ENCODE results near the gene ZNF326. TPM values are rescaled to one million over a fixed set of nuclear protein-coding genes. Genes with fewer than 3 reads are reported as not detected.

ZNF326 gene
- total and polyA plus RNA-seq, 12 donors: 4.1 to 28.3 (median 15.2) TPM

GRCh38 chr1:89971600-89971999 lies 23.3 kb upstream of the ZNF326 start:
- Histone ChIP-seq H3K4me1 (replicated peaks in 1 of 2) (peaks cover 11 to 15% of the 10 kb centered on the region in 2 donors), H3K27ac (no peak overlapping the region), H3K4me3 (no peak overlapping the region), H3K27me3 (no peaks in the 10 kb centered on the region), H3K9me3 (replicated peaks in 1 of 3) (no peaks in the 10 kb centered on the region), H3K36me3 (replicated peaks in 1 of 2) (no peaks in the 10 kb centered on the region)
- no peak for DNase-seq
- 70 to 98% (median 89%) methylated on average over 1 of the region's 1 CpG for WGBS, 4 donors
- intact Hi-C loops (cut with DNase I): no loop called here
- TF ChIP-seq CTCF (IDR thresholded peaks at IDR 0.05) (no peak), POLR2A (IDR thresholded peaks at IDR 0.05) (no peak)

GRCh38 chr1:89972024-89972423 lies 22.9 kb upstream of the ZNF326 start:
- intact Hi-C loops (cut with DNase I): no loop called here
- Histone ChIP-seq H3K9me3 (replicated peaks in 1 of 3) (no peaks in the 10 kb centered on the region), H3K27me3 (no peaks in the 10 kb centered on the region), H3K27ac (no peak overlapping the region), H3K36me3 (replicated peaks in 1 of 2) (no peaks in the 10 kb centered on the region), H3K4me3 (no peak overlapping the region), H3K4me1 (replicated peaks in 1 of 2) (peaks cover 11 to 15% of the 10 kb centered on the region in 2 donors)
- TF ChIP-seq CTCF (IDR thresholded peaks at IDR 0.05): no peak
- TF ChIP-seq POLR2A (IDR thresholded peaks at IDR 0.05): no peak
- DNase-seq: no peak

GRCh38 chr1:89973471-89974127 lies 21.3 kb upstream of the ZNF326 start:
- TF ChIP-seq POLR2A (IDR thresholded peaks at IDR 0.05): no peak
- no peak for TF ChIP-seq CTCF (IDR thresholded peaks at IDR 0.05)
- Histone ChIP-seq H3K27me3 (no peaks in the 10 kb centered on the region), H3K4me3 (no peak overlapping the region), H3K36me3 (replicated peaks in 1 of 2) (no peaks in the 10 kb centered on the region), H3K4me1 (replicated peaks in 1 of 2) (peaks cover 11 to 15% of the 10 kb centered on the region in 2 donors), H3K27ac (no peak overlapping the region), H3K9me3 (replicated peaks in 1 of 3) (no peaks in the 10 kb centered on the region)
- WGBS, 4 donors: 92 to 95% (median 93%) methylated on average over 8 of the region's 8 CpGs
- no peak for DNase-seq
- intact Hi-C loops (cut with DNase I): no loop called here

- DNase-seq: no peak
- 90 to 97% (median 96%) methylated on average over 4 of the region's 4 CpGs for whole genome bisulfite sequencing, 4 donors
- Histone ChIP-seq H3K27ac (peak overlapping the region in 3 of 5 donors; percentile 38 to 50 (median 39)), H3K36me3 (replicated peaks in 1 of 2) (no peaks in the 10 kb centered on the region), H3K9me3 (replicated peaks in 1 of 3) (no peaks in the 10 kb centered on the region), H3K27me3 (no peaks in the 10 kb centered on the region), H3K4me1 (replicated peaks in 1 of 2) (peaks cover 11 to 15% of the 10 kb centered on the region in 2 donors), H3K4me3 (no peak overlapping the region)
- TF ChIP-seq CTCF (IDR thresholded peaks at IDR 0.05) (no peak), POLR2A (IDR thresholded peaks at IDR 0.05) (no peak)
- intact Hi-C loops (cut with DNase I): no loop called here
Measured at GRCh38 chr1:89974256-89974655, 20.7 kb upstream of the ZNF326 start.

Data from adrenal gland (tissue), 12 donors.